H1 (cell line): Measurements from ENCODE around the gene CD247. TPM values are rescaled to one million over a fixed set of nuclear protein-coding genes. Genes with fewer than 3 reads are reported as not detected.

Experiments
- CTCF ChIA-PET: fragments of 300-600 bp; sonication (Branson Sonifier 250); formaldehyde crosslinking; loops from one replicate; lab custom pipeline; 2021; ENCODE audit not compliant: partially characterized antibody; lab: Charles Lee
- POLR2A ChIA-PET: fragments of 300-600 bp; sonication (Branson Sonifier 250); formaldehyde crosslinking; loops from one replicate; lab custom pipeline; 2021; ENCODE audit warnings: inconsistent platforms; ENCODE audit not compliant: partially characterized antibody; lab: Charles Lee
- DNase-seq, 2 experiments: peaks; one replicate each; pipeline versions ENCODE4 v3.0.0 to v3.0.0-alpha.2; 2010 to 2022; ENCODE audit warnings: low spot score in 2 of 2, low read depth in 1 of 2, mixed read lengths in 1 of 2
- FAIRE-seq: peaks from 2 replicates; lab custom pipeline; 2011; peaks lifted over from hg19 to GRCh38; lab: Jason Lieb, UNC
- H2AFZ ChIP-seq: 2 replicates; pipeline ENCODE4 v1.8.1; 2012; ENCODE audit warnings: low read length, inconsistent platforms
- H2AK5ac ChIP-seq: 2 replicates; pipeline ENCODE4 v1.6.1; 2013; ENCODE audit warnings: low read depth, low read length
- H2BK120ac ChIP-seq: replicated peaks from 2 replicates; pipeline ENCODE3; 2013; ENCODE audit warnings: low read depth, low read length, inconsistent platforms
- H2BK12ac ChIP-seq: 2 replicates; pipeline ENCODE4 v1.6.1; 2013; ENCODE audit warnings: low read depth, low read length
- H2BK15ac ChIP-seq: 2 replicates; pipeline ENCODE4 v1.6.1; 2013; ENCODE audit warnings: low read length
- H2BK20ac ChIP-seq: 2 replicates; pipeline ENCODE4 v1.6.1; 2013; ENCODE audit warnings: low read length
- H2BK5ac ChIP-seq: 2 replicates; pipeline ENCODE4 v1.6.1; 2013; ENCODE audit warnings: low read depth, low read length
- H3K14ac ChIP-seq: 2 replicates; pipeline ENCODE4 v1.6.1; 2013; ENCODE audit warnings: inconsistent platforms; ENCODE audit not compliant: insufficient read length
- H3K18ac ChIP-seq: 2 replicates; pipeline ENCODE4 v1.6.1; 2013; ENCODE audit warnings: low read length; ENCODE audit errors: extremely low read depth
- H3K23ac ChIP-seq: 2 replicates; pipeline ENCODE4 v1.6.1; 2013; ENCODE audit warnings: inconsistent platforms; ENCODE audit not compliant: insufficient read length
- H3K23me2 ChIP-seq: 2 replicates; pipeline ENCODE4 v1.6.1; 2013; ENCODE audit warnings: low read depth, low read length
- H3K27ac ChIP-seq: 2 replicates; pipeline ENCODE4 v1.6.1; 2011; ENCODE audit warnings: low read depth, low read length, inconsistent platforms
- H3K27me3 ChIP-seq, 4 experiments: replicated peaks in 1 of 4; 1 replicate in 1 of 4; 2 replicates in 3 of 4; pipeline versions ENCODE4 v1.6.1 to v1.8.1; 2011 to 2013; ENCODE audit warnings: low read length in 3 of 4, mild to moderate bottlenecking in 3 of 4, inconsistent platforms in 2 of 4, mixed read lengths in 2 of 4, moderate library complexity in 1 of 4; ENCODE audit not compliant: control insufficient read depth in 3 of 4, insufficient read depth in 3 of 4; ENCODE audit errors: extremely low read depth in 1 of 4
- H3K36me3 ChIP-seq, 4 experiments: 2 replicates each; pipeline versions ENCODE4 v1.6.1 to v1.8.1; 2011 to 2013; ENCODE audit warnings: mild to moderate bottlenecking in 4 of 4, low read length in 3 of 4, moderate library complexity in 2 of 4, control low read depth in 1 of 4, inconsistent platforms in 1 of 4; ENCODE audit not compliant: insufficient read depth in 4 of 4, control insufficient read depth in 2 of 4
- H3K4ac ChIP-seq: replicated peaks from 2 replicates; pipeline ENCODE3; 2013; ENCODE audit warnings: low read length, low read depth, mixed read lengths, inconsistent platforms; ENCODE audit not compliant: insufficient read length
- H3K4me1 ChIP-seq, 4 experiments: replicated peaks in 1 of 4; 1 replicate in 1 of 4; 2 replicates in 3 of 4; pipeline versions ENCODE4 v1.6.1 to v1.8.1; 2011 to 2013; ENCODE audit warnings: low read length in 3 of 4, inconsistent platforms in 2 of 4, mixed read lengths in 1 of 4; ENCODE audit not compliant: insufficient read depth in 4 of 4, control insufficient read depth in 3 of 4
- H3K4me2 ChIP-seq, 2 experiments: 2 replicates each; pipeline versions ENCODE4 v1.6.1 to v1.8.1; 2011 to 2013; ENCODE audit warnings: low read depth in 2 of 2, low read length in 2 of 2, control low read depth in 1 of 2, inconsistent platforms in 1 of 2, mild to moderate bottlenecking in 1 of 2; ENCODE audit not compliant: insufficient read depth in 1 of 2
- H3K4me3 ChIP-seq, 4 experiments: fragments of 200-600, 300-600 bp in 1 of 4; sonication (generic), shearing (Covaris generic), sonication (Bioruptor Twin) in 1 of 4; 2 replicates each; pipeline versions ENCODE4 v1.5.1 to v1.8.1; 2011 to 2016; ENCODE audit warnings: low read length in 4 of 4, low read depth in 3 of 4, control low read depth in 2 of 4, inconsistent platforms in 2 of 4, mild to moderate bottlenecking in 2 of 4, mixed read lengths in 1 of 4, moderate library complexity in 1 of 4; ENCODE audit not compliant: insufficient read depth in 2 of 4; ENCODE audit errors: extremely low read depth in 1 of 4
- H3K56ac ChIP-seq: replicated peaks from 2 replicates; pipeline ENCODE3; 2013; ENCODE audit warnings: low read depth, mild to moderate bottlenecking, mixed read lengths, low read length, inconsistent platforms; ENCODE audit not compliant: insufficient read length
- H3K79me1 ChIP-seq: 2 replicates; pipeline ENCODE4 v1.6.1; 2013; ENCODE audit warnings: low read depth, low read length, control low read depth
- H3K79me2 ChIP-seq, 2 experiments: 2 replicates each; pipeline versions ENCODE4 v1.6.1 to v1.8.1; 2012 to 2013; ENCODE audit warnings: low read length in 2 of 2, mild to moderate bottlenecking in 2 of 2, inconsistent platforms in 1 of 2; ENCODE audit not compliant: insufficient read depth in 2 of 2, control insufficient read depth in 1 of 2
- H3K9ac ChIP-seq, 4 experiments: replicated peaks in 1 of 4; 1 replicate in 1 of 4; 2 replicates in 3 of 4; pipeline versions ENCODE4 v1.6.1 to v1.8.1; 2011 to 2013; ENCODE audit warnings: low read depth in 3 of 4, low read length in 3 of 4, control low read depth in 2 of 4, mild to moderate bottlenecking in 2 of 4, moderate library complexity in 2 of 4, inconsistent platforms in 1 of 4; ENCODE audit errors: extremely low read depth in 1 of 4
- H3K9me3 ChIP-seq, 2 experiments: 2 replicates each; pipeline versions ENCODE4 v1.6.1 to v1.8.1; 2012 to 2013; ENCODE audit warnings: mild to moderate bottlenecking in 2 of 2, moderate library complexity in 2 of 2, control low read depth in 1 of 2, inconsistent platforms in 1 of 2, low read depth in 1 of 2, low read length in 1 of 2, mixed read lengths in 1 of 2; ENCODE audit not compliant: insufficient read depth in 2 of 2
- H4K20me1 ChIP-seq, 2 experiments: replicated peaks in 1 of 2; 2 replicates each; pipeline versions ENCODE3 to v1.8.1; 2011 to 2013; ENCODE audit warnings: inconsistent platforms in 2 of 2, low read length in 2 of 2, mild to moderate bottlenecking in 1 of 2; ENCODE audit not compliant: insufficient read depth in 2 of 2, control insufficient read depth in 1 of 2
- H4K5ac ChIP-seq: 2 replicates; pipeline ENCODE4 v1.6.1; 2013; ENCODE audit warnings: low read length, low read depth, mixed read lengths, inconsistent platforms; ENCODE audit not compliant: insufficient read length
- H4K8ac ChIP-seq: 2 replicates; pipeline ENCODE4 v1.8.0; 2013; ENCODE audit warnings: mild to moderate bottlenecking, moderate library complexity, low read length, inconsistent platforms; ENCODE audit not compliant: insufficient read depth; ENCODE audit errors: extremely low read depth
- H4K91ac ChIP-seq: replicated peaks from 2 replicates; pipeline ENCODE3; 2013; ENCODE audit warnings: low read length, mixed read lengths, inconsistent platforms; ENCODE audit not compliant: insufficient read length
- ATF3 ChIP-seq: IDR thresholded peaks from 2 replicates; pipeline ENCODE4 v1.6.1; 2011; ENCODE audit warnings: low read depth, mild to moderate bottlenecking, low read length; ENCODE audit not compliant: insufficient read depth
- BCL11A ChIP-seq, 2 experiments: IDR thresholded peaks; one replicate each; pipeline ENCODE4 v1.6.1; 2011; ENCODE audit warnings: low read depth in 2 of 2, low read length in 2 of 2, mild to moderate bottlenecking in 2 of 2
- POLR2AphosphoS5 ChIP-seq: IDR thresholded peaks from 2 replicates; pipeline ENCODE4 v1.6.1; 2011; ENCODE audit warnings: low read depth, low read length
- WGBS, 2 experiments: shearing (Covaris generic) in 1 of 2; methylation state at CpG; one replicate each; pipeline versions ENCODE4 v1.1.6 to v1.1.7; 2013 to 2015; ENCODE audit warnings: low lambda C conversion rate in 2 of 2, mixed read lengths in 2 of 2, inconsistent platforms in 1 of 2, low coverage in 1 of 2, missing lambda C conversion rate in 1 of 2; ENCODE audit not compliant: insufficient replicate concordance in 2 of 2, insufficient coverage in 1 of 2, insufficient read length in 1 of 2; ENCODE audit errors: extremely low coverage in 1 of 2, missing lambda C conversion rate in 1 of 2; 5-methylcytosine and 5-hydroxymethylcytosine counted together
- polyA plus RNA-seq, 7 experiments: library from polyadenylated mRNA; depleted of rRNA in 3 of 7; stranded (reverse) in 5 of 7; unstranded in 2 of 7; fragments of >200 nt in 5 of 7; fragments of 200-250 nt in 2 of 7; gene quantifications; 1 replicate in 5 of 7; 2 replicates in 1 of 7; 4 replicates in 1 of 7; pipeline versions ENCODE4 v1.2.1 to v1.2.3, GENCODE V29; 2011 to 2013; ENCODE audit warnings: missing spikeins in 2 of 7, mixed read lengths in 2 of 7
- total RNA-seq: library from RNA; stranded (reverse); fragmentation: NEBNext Ultra II Directional; extraction: Animal tissue kit (Norgen Biotek cat#: 25700); gene quantifications from 2 replicates; pipeline ENCODE4 v1.2.1, GENCODE V29; 2021

CD247 gene
- total and polyA plus RNA-seq, 2 of the 8 experiments (the other 6 are each of a cell fraction or from before 2014, with no cell fraction given) = 2.0 to 2.2 TPM

- Histone ChIP-seq H3K79me2 (no peaks in the 10 kb centered on the region), H2BK12ac (no peak overlapping the region), H3K56ac (no peak overlapping the region), H3K23me2 (no peaks in the 10 kb centered on the region), H3K4ac (no peak overlapping the region), H2BK15ac (peak overlapping the region; percentile 37; the same call in 1 of the 2 replicates), H3K36me3 (no peaks in the 10 kb centered on the region), H3K23ac (no peak overlapping the region), H4K91ac (no peak overlapping the region), H3K9ac (no peak overlapping the region; a peak in 1 of 7 replicates), H4K20me1 (no peaks in the 10 kb centered on the region), H3K4me2 (no peak overlapping the region), H3K4me3 (no peak overlapping the region), H3K27me3 (no peaks in the 10 kb centered on the region; a peak in 1 of 7 replicates), H2BK120ac (no peak overlapping the region), H4K8ac (no peak overlapping the region), H4K5ac (no peak overlapping the region), H3K18ac (no peak overlapping the region), H3K4me1 (peaks cover 0 to 4% (median 2%) of the 10 kb centered on the region in 4 experiments; a peak in 5 of 7 replicates), H3K27ac (no peak overlapping the region), H2BK5ac (no peak overlapping the region), H3K14ac (no peak overlapping the region), H2AK5ac (no peak overlapping the region), H2AFZ (no peak overlapping the region), H3K79me1 (no peaks in the 10 kb centered on the region), H3K9me3 (no peaks in the 10 kb centered on the region), H2BK20ac (no peak overlapping the region)
- no peak for DNase-seq
- WGBS, 2 experiments = 88% methylated on average over 3 of the region's 3 CpGs; no CpG with 5 or more reads in 1 of the 2 experiments
- no peak for FAIRE-seq
- ChIA-PET POLR2A (interaction anchor here (0.9 to 1.1 kb wide), 2 partner anchors 8 to 43 kb away, joined by 4 read pairs; no protein-coding TSS in a partner anchor), CTCF (interaction anchor here (0.6 to 2.1 kb wide), 13 partner anchors 8 to 388 kb away, joined by 3 to 16 read pairs (median 4); no protein-coding TSS in a partner anchor)
- TF ChIP-seq BCL11A (IDR thresholded peaks at IDR 0.05; ENCODE audit: low read depth in 2 of 2, low read length in 2 of 2) (no peak), ATF3 (no peak), POLR2AphosphoS5 (no peak)
Observed at GRCh38 chr1:167446966-167447365, 71.4 kb downstream of the CD247 start.
